Right ventricle myocardium inferior (tissue), 1 donor: ENCODE measurements around the gene KIF17. TPM values are rescaled to one million over a fixed set of nuclear protein-coding genes. Genes with fewer than 3 reads are reported as not detected.
"Not testable (repeated sequence)": the region's sequence is repeated elsewhere in the genome, so short reads cannot be mapped to it uniquely, and the experiment has no call there.

Experiments
- ATAC-seq: fragments of 200-7000 bp; cut with Tn5 transposase; one replicate; pipeline ENCODE4 v1.9.1; 2020; ENCODE audit warnings: mild to moderate bottlenecking, moderate library complexity
- DNase-seq: peaks from one replicate; pipeline ENCODE4 v3.0.0; 2021; ENCODE audit errors: missing footprints
- intact Hi-C: fragments of 100-400 bp; cut with DNase I; formaldehyde crosslinking; loops from one replicate; pipeline ENCODE4 v1.11.0; 2022
- total RNA-seq: library from RNA; stranded (reverse); fragmentation: NEBNext Ultra II Directional; extraction: Animal tissue kit (Norgen Biotek cat#: 25700); gene quantifications from one replicate; pipeline ENCODE4 v1.2.1, GENCODE V29; 2021
- donor health status: DM: no; HTN: yes; CAD: no; lungs with severe emphysema.

KIF17 gene
- total RNA-seq, 1 donor from 2014 or later, result 6.0 TPM

DNA sequence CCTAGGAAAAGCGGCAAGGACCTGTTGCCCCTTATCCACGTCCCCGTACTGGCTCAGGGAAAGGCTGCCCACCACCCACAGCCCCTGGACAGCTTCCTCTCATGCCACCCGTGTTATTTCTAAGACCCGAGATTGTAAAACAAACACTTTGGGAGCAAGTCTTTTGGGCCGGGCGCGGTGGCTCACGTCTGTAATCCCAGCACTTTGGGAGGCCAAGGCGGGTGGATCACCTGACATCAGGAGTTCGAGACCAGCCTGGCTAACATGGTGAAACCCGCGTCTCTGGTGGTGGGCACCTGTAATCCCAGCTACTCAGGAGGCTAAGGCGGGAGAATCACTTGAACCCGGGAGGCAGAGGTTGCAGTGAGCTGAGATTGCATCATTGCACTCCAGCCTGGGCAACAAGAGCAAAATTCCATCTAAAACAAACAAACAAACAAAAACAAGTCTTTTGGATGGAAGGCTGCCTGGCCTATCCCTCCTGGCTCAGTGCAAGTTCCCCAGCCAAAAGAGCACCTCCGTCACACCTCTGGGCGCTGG, 606 bp upstream of the KIF17 start:
- ATAC-seq, DNase-seq, intact Hi-C loops: not testable (repeated sequence)

DNA sequence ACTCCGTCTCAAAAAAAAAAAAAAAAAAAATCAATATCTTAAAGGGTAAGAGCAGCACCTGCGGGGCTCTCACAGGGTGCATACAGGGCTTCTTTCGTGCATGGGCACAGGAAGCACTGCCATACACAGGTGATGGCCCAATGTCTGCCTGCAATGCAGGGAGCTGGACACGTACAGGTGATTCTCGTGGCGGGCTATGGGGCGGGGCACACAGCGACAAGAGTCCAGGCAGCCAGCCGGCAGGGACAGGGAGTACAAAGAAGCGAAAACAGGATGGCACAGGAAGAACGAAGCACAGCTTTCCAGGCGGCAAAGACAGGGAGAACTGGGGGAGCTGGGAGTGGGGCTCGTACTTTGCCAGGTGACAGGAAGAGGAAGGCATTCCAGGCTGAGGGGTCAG, 1.6 kb downstream of the KIF17 start:
- intact Hi-C loops, result no loop called here
- no peak for DNase-seq
- ATAC-seq, result no peak

DNA sequence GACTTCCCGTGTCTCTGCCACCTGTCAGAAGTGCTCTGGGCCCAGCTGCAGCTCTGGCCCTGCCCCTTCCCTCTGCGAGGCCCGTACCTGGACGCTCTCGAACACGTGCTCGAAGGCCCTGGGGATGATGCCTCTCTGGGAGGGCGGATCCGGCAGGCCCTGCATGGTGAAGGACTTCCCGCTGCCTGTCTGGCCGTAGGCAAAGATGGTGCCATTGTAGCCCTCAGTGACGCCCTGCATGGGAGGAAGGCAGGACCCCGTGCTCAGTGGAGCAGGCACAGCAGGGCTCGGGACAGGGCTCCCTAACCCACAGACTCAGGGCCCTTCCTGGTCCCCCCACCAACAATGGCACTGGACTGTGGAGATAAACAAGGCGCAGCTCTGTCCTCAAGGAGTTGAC, 2.4 kb downstream of the KIF17 start:
- DNase-seq, result no peak
- intact Hi-C loops, result no loop called here

DNA sequence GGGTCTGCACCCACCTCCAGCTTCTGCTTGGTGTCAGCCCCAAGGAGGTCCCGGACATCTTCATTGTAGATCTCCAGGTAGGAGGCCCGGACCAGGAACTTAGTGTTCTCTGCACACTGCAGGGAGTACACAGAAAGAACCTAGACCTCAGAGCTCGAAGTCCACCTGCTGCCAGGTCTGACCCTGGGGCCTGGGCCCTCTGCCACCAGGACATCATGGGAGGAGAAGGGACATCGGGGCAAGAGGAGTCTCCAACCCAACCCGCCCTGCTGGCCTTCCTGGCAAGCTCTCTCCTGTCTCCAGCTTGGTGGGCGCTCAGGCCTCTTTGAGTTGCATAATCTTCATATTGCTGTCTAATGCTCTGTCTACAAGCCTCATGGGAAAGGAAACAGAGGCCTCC, 4.4 kb downstream of the KIF17 start:
- DNase-seq (no peak), ATAC-seq (no peak)
- intact Hi-C loops, result no loop called here

More for the DNA sequence above, 2.4 kb downstream of the KIF17 start:
- no peak for ATAC-seq

DNA sequence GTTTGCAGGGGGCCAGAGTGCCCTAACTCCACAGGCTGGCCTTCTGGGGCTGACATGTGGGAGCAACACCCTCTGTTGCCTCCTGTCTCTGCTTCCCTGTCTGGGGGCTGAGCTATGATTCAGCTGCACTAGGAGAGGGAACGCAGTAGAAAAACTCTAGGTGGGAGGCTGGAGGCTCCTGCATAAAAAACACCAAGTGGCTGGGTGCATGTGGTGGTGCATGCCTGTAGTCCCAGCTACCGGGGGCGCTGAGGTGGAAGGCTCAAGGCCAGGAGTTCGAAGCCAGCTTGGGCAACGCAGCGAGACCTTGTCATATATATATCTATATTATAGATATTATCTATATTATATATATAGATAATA, 5.6 kb downstream of the KIF17 start:
- DNase-seq, result no peak
- ATAC-seq, result no peak
- intact Hi-C loops, result no loop called here

DNA sequence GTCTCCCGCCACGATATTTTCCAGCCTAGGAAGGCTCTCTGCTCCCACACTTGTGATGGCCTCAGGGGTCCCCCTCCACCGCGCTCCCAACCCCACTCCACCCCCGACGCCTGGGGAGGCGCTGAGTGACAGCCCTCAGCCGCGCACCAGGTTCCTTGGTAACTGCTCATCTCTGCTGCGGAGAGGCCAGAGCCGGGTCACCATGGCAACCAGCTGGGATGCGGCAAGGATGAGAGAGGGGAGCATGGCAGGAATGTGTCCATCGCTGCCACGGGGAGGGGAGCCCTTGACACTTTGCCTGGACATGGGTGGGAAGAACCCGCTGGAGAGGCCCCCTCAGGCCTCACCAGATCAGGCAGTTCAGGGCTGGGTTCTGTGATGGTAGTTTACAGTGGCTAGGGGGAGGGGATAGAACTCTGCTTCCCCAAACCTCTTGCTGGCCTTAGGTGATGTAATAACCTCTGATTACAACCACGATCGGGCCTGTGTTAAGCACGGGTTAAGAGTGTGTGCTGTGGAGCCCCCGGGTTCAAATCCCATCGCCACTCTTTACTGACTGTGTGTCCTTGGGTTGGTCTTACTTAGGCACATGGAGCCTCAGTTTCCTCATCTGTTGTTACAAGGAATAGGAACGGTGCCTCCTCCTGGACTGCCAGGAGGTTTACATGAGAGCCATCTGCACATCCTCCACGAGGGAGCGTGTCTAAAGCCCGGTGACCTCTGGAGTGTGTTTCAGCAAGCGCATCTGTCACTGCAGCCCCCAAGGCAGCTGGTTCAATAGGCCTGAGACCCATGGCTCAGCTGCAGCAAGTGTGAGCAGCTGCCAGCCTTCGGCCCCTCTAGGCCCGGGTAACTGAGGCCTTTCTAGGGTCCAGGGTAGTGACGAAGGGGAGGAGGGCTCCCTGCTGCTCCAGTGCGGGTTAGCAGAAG, 6.3 kb downstream of the KIF17 start:
- intact Hi-C loops, result no loop called here
- ATAC-seq (no peak), DNase-seq (no peak)

DNA sequence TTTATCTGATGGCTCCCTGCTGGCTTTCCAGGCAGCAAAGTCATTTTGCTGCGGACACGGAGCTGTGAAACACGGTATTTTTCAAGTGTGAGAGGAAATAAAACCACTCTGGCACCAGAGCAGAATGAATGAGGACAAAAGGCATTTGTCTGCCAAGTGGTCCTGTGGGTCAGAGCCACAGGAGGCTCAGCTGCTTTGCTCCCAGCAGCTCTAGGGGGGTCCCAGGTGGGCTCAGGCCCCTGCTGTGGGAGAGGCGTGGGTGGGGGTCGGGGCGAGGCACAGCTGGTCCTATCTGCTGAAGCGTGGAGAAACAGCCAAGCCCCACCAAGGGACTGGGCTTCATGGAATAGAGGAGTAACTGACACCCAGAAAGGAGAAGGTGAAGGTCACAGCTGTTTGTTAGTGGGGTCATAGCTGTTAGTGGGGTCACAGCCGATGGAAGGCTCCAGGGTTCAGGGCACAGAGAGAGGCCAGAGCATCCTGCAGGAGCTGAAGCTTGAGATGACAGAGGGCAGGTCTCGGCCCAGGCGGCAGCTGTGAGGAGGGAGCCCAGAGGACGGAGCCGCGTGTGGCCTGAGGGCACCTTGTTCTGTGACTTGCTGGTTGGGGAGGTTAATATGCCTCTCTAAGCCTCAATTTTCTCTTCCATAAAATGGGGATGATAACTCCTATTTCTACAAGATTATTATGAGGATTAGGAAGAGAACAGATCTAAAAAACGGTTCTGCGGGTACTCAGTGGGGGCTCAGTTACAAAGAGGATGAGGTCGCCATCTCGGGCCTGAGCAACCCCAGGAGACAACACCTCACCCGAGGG, 7.1 kb downstream of the KIF17 start:
- intact Hi-C loops, result no loop called here
- ATAC-seq (no peak), DNase-seq (peak; percentile 14)

DNA sequence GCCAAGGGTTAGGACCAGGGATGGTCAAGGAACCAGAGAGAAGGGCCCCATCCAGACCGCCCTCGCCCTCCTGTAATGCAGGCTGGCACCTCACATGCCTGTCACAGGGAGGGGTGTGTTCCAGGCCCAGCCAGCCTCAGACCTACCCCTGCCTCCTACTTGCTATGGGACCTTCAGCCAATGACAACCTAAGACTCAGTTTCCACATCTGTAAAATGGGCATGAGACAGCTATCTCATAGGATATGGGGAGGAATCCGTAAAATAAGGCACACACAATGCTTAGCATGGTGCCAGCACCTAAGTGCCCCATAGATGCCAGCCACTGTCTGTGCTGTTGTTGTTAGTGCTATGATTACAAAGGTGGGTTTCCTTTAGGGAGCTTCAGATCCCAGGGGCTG, 7.9 kb downstream of the KIF17 start:
- intact Hi-C loops, result no loop called here

DNA sequence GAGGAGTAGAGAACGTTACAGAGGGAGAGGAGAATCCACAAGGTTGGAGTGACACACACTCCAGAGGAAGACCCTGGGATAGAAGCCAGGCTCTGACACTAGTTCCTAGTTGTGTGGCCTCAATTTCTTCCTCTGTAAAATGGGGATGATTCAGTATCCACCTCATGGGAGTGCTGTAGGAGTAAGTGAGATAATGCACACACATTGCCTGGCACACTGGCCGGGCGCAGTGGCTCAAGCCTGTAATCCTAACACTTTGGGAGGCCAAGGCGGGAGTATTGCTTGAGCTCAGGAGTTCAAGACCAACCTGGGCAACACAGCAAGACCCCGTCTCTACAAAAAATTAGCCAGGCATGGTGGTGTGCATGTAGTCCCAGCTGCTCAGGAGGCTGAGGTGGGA, 8.9 kb downstream of the KIF17 start:
- ATAC-seq (no peak), DNase-seq (peak; percentile 37)
- intact Hi-C loops, result no loop called here

More for the DNA sequence above, 7.9 kb downstream of the KIF17 start:
- ATAC-seq (no peak), DNase-seq (peak; percentile 51)

DNA sequence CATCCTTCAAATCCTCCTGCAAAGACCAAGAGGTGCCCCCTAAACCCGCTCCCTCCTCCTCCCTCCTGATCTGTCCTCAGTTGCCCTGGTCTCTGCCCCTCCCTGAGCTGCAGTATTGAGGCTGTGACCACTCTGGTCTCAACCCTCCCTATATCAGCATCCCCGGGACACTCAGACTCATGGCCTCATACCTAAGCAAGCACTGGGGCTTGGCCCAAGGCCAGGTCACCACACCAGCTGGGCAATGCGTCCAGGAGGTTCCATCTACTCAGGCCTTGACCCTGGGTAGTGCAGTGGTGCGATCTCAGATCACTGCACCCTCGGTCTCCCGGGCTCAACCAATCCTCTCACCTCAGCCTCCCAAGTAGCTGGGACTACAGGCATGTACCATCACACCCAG, 9.8 kb downstream of the KIF17 start:
- ATAC-seq, result no peak
- intact Hi-C loops, result no loop called here
- peak; percentile 66 for DNase-seq

DNA sequence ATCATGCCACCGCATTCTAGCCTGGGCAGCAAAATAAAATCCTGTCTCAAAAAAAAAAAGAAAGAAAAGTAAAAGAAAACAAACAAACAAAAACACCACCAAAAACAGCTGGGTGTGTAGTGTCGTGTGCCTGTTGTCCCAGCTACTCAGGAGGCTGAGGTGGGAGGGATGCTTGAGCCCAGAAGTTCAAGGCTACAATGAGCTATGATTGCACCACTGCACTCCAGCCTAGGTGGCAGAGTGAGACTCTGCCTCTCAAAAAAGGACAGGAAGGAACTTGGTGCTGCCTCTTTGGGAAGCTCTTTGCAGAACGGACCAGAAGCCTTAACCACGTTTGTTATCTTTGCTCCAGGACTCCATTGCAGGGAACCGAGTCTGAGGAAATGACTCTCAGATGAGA, 11.0 kb downstream of the KIF17 start:
- intact Hi-C loops, result no loop called here
- no peak for ATAC-seq

DNA sequence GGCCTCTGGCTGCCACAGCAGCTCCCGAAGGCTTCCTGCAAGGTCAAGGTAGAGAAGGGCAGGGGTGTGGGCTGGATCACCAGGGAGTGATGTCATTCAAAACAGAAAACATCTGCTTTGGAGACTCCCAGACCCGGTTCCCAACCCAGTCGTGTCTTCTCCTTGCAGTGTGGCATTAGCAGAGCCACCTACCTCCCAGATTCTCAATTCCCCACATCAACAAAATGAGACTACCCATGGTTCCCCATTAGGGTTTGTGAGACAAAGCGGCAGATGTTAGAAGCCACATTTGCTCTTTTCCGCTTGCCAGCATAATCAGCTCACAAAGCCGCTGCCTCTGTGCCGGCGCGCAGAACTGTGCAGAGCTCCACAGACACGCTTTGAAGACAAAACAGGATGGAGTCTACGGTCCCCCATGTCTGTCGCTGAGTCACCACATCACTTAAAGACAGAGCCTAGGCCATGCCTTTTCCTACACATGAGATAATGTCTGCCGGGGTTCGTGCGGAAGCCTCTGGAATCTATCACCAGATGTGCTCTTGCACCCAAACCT, 12.5 kb downstream of the KIF17 start:
- ATAC-seq (no peak), DNase-seq (peak; percentile 46)
- intact Hi-C loops, result no loop called here

More for the DNA sequence above, 11.0 kb downstream of the KIF17 start:
- peak; percentile 1 for DNase-seq

DNA sequence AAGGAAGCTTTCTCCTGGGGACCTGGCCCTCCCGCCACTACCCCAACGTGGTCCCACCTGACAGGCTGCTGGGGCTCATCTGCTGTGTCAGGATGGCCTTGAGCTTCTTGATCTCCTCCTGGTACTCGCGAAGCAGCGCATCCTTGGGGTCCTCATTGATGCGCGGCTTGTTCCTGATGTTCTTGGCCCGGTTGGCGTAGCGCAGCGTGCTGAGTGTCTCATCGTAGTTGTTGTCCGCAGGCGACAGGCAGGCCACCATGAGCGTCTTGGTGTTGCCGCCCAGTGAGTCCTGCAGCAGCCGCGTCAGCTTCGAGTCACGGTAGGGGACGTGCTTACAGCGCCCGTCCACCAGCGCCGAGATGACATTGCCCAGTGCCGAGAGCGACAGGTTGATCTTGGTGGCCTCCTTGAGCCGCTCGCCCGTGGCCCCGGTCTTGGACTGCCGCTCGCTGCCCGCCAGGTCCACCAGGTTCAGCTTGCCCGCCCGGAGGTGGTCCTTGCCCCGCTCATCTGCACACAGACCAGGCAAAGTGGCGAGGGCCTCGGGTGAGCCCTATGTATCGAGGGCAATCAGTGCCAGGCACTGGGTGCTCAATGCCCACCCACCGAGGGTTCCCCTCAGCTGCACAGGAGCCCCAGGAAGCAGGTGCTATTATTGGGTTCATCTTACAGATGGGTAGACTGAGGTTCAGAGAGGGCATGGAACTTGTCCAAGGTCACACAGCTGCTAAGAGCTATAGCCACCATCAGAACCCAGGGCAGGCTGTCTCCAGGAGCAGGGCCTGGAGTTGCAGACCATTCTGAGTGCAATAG, 13.2 kb downstream of the KIF17 start:
- ATAC-seq, result no peak
- DNase-seq, result peak; percentile 62
- intact Hi-C loops, result no loop called here

DNA sequence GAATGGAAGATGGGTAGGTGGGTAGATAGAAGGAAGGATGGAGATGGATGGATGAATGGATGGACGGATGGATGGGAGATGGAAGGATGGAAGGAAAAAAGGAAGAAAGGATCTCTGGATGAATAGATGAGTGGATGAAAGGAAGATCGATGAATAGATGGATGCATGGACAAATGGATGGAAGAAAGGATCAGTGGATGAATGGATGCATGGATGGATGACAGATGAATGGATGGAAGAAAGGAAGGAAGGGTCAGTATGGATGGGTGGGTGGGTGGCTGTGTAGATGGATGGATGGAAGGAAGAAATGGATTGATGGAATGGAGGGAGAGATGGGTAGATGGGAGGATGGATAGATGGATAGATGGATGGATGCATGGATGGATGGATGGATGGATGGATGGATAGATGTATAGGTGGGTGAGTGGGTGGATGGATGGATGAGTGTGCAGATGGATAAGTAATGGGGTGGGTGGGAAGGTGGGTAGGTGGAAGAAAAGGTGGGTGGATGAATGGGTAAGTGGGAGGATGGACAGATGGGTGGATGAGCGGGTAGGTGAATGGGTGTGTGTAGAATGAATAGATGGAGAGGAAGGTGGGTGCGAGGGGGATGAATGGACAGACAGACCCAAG, 14.6 kb downstream of the KIF17 start:
- ATAC-seq, result no peak
- intact Hi-C loops, result no loop called here
- DNase-seq, result no peak

DNA sequence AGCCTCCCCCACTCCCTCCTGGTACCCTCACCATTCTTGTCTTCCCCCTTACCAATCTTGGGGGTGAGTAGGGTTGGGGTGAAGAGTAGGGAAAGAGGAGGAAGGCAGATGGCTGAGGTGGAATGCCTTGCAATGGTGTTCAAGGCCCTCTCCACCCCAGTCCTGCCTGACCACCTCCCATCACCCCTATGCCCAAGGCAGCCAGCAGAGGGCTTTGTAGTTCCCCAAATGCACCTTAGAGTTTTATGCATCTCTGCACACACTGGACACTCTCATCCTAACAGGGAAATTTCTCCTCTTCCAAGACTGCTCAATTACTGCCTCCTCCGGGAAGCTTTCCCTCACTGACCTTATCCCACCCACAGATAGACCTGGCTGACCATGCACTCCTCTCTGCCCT, 15.4 kb downstream of the KIF17 start:
- ATAC-seq, result no peak
- DNase-seq, result peak; percentile 11
- intact Hi-C loops, result no loop called here

DNA sequence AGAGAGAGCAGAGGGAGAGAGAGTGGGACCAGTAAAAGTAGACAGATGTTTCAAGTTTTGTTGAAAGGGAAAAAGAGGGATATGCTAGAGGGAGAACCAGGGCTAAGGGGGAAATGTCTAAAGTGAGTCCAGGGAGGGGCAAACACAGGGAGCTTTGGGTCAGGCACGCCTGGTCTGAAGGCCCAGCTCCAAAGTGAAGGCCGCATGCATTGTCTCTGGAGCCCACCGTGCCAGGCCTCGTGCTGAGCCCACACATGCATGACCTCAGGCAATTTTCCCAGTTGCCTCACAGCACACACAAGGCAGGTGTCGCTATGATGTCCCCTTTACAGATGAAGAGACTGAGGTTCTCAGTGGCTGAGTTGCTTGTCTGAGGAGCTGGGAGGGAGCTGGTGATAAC, 16.0 kb downstream of the KIF17 start:
- ATAC-seq (no peak), DNase-seq (peak; percentile 53)
- intact Hi-C loops, result no loop called here

DNA sequence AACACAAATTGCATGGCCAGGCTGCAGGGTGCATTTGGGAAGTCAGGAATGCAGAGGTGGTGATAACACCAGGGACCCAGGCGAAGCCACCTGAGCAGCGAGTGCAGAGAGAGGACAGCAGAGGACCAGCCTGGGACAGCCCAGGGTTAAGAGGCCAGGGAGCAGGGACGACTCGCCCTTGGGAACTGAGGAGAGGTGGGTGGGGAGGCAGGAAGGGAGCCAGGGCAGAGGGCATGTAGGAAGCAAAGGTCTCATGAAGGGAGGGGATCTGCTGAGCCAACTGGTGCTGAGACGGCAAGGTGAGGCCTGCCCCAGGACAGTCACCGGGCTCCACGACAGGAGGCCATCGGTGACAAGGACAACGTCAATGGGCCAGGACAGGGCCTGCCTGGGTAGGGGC, 16.4 kb downstream of the KIF17 start:
- ATAC-seq, result no peak
- DNase-seq, result peak; percentile 32
- intact Hi-C loops, result no loop called here

DNA sequence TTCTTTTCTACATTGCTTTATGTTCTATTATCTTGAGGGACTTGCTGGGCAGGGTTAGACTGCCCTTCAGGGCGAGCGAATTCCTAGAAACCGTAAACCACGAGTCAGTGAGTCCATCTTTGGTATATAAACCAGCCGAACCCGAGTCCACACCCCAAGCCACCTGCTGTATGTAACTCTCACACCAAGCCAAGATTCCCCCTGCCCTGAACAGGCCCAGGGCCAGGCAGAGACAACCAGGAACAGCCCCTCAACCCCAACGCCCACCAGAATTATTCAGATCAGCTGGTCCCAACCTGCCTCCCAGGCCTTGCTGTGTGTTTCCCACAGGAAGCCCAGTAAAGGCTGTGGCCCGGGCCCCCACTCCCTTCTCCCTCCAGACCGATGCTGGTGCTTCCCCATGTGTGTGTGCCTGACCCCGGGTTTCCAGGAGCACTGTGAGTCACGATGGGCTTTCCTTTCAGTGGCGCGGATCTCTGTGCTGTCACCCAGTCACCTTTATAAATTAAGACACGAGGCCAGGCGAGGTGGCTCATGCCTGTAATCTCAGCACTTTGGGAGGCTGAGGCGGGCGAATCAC, 17.1 kb downstream of the KIF17 start:
- ATAC-seq, result no peak
- peak; percentile 62 for DNase-seq
- intact Hi-C loops, result no loop called here
